Stimulated activated CD8-positive, alpha-beta memory T cell treated with anti-CD3 and anti-CD28 coated beads, Interleukin-7, amount 100 ng/mL, for 4 hours (primary cell): ENCODE results near the gene HHAT.
A peak's percentile ranks its signal among the peaks of the same experiment; 100 is the strongest.

Experiments used
- DNase-seq, 2 donors: peaks; one replicate each; pipeline ENCODE4 v3.0.0-alpha.2; 2020; ENCODE audit warnings: low read depth in 2 of 2

Gene HHAT

DNA sequence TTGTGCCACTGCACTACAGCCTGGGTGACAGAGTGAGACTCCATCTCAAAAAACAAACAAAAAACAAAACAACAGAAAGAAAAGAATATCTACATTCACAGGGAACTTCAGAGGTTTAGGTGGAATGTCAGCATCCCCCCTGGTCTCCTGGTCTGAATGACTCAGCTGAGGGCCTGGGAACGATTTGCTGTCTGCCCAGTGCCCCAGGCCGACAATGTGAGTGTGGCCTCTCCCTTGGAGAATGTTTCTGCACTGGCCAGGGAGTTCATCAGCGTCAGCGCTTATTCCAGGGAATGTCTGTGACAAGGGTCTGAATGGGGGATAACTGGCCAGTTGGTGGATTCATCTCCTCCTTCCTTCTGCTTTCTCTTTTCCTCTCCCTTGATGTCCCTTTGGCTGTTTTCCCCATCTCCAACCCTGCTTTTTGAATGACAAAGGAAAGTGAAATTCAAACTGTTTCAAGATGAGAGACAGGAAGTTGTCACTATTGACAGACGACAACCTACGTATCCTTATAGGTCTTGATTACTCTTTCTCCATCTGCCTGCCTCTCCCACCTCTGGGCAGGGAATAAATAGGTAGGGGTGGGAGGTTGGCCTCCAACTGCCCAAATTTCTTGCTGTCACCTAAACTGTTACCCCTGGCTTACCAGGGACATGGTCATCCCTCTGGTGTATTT lies 213.1 kb downstream of the HHAT start:
- no peak for DNase-seq

- no peak for DNase-seq
These were observed 223.2 kb downstream of the HHAT start for GRCh38 chr1:210551899-210552298.

- no peak for DNase-seq
These were observed 225.0 kb downstream of the HHAT start for GRCh38 chr1:210553711-210554110.

- no peak for DNase-seq
These were observed 225.7 kb downstream of the HHAT start for GRCh38 chr1:210554382-210554781.

GRCh38 chr1:210556475-210556874 lies 227.8 kb downstream of the HHAT start:
- DNase-seq, result no peak

DNA sequence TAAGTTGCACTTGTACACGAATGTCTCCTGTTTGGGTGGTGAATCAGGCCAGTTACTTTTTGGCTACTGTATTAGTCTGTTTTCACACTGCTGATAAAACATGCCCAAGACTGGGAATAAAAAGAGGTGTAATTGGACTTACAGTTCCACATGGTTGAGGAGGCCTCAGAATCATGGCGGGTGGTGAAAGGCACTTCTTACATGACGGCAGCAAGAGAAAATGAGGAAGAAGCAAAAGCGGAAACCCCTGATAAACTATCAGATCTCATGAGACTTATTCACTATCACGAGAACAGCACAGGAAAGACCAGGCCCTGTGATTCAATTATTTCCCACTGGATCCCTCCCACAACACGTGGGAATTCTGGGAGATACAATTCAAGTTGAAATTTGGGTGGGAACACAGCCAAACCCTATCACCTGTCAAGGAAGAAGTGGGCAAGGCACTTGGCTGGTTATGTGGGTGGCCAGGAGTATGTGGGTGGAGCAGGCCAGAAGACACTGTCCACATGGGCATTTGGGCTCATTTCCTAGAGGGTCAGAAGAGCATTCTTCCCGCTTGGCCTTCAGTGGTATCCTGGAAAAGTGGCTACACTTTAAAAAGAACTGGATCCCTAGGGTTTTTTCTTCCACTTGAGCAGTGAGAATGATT lies 228.8 kb downstream of the HHAT start:
- no peak for DNase-seq

DNA sequence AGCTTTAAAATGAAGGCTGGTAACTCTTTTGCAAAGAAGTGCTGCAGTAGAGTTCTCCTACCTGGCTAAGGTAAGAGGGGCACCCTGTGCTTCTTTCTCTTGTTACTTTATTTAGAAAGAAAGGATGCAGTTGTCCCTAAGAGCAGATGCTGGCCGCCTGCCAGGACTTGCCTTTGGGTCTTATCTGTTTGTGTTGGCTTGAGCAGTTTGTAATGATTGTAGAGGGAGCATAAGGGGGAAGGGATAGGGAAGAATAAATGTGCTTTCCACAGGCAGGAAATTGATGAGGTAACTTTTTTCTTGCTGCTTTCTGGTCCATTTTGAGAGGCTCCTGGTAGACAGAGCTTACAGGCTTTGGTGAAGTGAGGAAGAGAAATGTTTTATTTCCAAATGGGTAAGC lies 229.6 kb downstream of the HHAT start:
- no peak for DNase-seq

DNA sequence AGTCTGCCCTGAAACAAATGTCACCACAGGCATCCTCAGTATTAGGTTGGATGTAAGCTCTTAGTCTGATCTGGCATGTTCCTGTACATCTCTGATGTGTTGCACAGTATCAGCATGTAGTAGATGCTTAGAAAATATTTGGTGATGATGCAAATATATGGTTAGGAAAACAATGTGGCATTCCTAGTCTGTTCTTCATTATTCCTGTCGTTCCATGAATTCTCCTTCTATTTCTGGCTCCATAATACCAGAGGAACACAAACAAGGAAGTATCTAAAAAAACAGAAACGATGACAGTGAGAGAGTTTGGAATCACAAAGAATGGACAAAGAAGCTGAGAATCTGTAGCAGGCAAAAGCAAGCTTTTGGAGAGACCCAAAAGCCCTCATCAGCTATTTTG lies 236.6 kb downstream of the HHAT start:
- no peak for DNase-seq

DNA sequence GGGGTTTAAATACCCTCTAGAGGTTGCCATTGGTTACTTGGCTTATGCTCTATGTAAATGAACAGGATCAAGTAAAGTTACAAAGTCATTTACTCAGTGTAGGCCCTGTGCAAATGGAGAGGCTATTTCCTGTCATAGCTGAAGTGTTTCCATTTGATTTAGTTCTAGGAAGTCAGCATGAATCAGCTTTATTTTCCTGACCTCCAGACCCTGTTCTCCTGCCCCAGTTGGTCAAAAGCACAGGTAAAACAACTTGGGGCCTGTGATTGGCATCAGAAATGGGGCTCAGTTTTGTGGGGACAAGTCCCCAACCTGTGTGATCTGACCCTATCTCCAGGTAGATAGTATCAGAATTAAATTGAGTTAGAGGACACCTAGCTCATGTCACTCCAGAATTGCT lies 239.9 kb downstream of the HHAT start:
- no peak for DNase-seq

DNA sequence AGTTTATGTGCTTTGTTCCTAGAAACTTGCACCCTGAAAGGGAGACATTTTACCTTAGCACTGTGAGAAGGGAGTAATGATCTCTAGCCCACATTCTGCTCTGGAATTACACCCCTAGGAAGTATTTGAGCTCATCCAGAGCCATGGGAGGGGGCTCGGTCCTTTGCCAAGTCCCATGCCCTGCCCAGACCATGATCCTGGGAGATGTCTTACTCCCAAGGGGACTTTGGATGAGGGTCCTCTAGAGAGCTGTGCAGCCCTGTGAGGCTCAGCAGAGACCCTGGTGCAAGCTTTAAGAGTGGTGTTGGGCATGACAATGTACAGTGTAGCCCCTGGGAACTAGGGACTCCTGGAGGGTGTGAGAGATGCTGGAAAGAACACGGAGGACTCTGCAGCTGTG lies 241.4 kb downstream of the HHAT start:
- DNase-seq, result no peak

GRCh38 chr1:210571356-210572284 lies 242.9 kb downstream of the HHAT start:
- DNase-seq, result no peak

DNA sequence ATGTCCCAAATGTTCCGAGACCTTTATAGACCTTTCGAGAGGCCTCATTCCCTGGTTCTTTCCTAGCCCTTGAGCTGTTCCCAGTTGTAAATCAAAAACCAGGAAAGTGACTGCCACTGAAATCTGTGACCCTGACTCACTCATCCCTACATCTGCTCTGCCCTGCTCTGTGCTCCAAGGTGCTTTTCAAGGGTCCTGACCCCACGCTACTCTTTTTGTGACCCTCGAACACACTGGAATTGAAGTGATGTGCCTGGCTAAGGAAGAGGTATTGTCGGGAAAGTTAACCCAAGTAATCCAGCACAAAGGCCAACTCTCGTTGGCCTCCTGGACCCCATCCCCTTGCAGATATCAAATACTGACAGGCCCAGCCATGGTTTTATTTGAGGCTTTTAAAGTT lies 244.4 kb downstream of the HHAT start:
- DNase-seq, result no peak

- no peak for DNase-seq
These were observed 253.7 kb downstream of the HHAT start for GRCh38 chr1:210582205-210582970.

DNA sequence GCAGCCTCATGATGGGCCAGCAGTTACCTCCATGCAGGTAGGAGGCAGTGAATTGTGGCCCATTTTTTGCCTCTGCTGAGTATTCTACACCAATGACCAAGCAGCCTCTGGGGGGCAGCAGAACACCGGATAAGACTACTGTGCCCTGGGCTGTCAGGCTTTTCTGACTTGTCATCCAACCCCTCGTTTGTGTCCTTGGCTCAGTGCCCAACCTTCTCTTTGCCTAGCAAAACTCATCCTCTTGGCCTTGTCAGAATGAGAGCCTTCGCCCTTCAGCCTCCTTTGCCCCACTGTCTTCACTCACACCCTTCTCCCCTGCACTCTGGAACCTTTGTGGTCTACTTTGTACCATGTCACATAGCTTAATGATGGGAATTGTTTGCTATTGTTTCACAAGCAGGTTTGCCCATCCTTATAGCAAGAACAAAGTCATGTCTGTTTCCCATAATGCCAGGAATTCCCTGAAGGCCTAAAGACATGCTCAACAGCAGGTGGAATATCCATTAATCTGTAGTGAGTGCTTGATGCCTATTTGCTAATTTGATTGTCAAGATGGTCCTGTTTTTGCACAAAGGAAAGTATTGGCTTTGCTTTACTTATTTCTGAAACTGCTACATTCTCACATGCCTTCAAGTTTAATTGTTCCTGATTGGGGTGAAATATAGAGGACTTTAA lies 255.9 kb downstream of the HHAT start:
- DNase-seq, result peak; percentile 21 to 29

DNA sequence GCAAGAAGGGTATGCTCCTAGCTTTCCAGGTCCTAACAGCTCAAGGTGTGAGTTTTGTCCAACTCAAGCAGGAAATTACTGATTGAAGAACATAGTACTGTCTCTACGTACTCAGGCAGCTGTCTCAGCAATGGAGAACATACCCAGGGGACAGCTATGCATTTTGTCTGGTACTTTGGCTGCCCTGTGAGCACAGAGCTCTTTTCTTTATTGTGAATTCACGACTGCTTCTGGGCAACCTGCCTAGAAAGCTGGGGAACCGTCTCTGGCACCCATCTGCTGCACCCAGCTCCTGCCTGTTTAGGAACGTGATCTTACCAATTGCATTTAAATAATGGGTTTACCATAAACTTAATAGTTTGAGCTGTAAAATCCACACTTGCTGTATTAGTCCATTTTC lies 258.1 kb downstream of the HHAT start:
- DNase-seq, result no peak

- DNase-seq, result no peak
These were observed 258.9 kb downstream of the HHAT start for GRCh38 chr1:210587566-210587965.

DNA sequence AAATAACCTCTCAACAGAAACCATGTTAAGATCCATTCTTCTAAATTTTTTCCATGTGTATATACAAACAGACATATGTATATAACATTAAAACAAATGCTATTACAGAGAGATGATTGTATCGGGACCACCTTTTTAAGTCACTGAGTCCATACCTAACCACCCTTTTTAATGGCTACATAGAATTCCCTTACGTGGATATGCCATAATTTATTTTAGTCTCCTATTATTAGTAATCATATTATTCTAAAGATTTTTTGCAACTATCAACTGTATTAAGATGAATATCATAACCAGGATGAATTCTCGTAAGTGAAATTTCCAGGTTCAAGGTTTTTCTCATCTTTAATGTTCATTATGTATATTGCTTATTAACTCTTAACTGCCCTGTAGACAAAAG lies 259.7 kb downstream of the HHAT start:
- DNase-seq, result no peak

GRCh38 chr1:210588946-210589345 lies 260.2 kb downstream of the HHAT start:
- no peak for DNase-seq

DNA sequence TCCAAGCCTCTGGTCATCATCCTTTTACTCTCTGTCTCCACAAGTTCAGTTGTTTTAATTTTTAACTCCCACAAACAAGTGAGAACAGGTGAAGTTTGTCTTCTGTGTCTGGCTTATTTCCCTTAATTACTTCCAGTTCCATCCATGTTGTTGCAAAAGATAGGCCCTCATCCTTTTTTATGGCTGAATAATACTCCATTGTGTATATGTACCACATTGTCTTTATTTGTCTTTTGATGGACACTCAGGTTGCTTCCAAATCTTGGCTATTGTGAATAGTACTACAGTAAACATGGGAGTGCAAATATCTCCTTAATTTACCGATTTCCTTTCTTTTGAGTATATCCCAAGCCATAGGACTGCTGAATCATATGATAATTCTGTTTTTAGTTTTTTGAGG lies 262.5 kb downstream of the HHAT start:
- DNase-seq, result no peak

DNA sequence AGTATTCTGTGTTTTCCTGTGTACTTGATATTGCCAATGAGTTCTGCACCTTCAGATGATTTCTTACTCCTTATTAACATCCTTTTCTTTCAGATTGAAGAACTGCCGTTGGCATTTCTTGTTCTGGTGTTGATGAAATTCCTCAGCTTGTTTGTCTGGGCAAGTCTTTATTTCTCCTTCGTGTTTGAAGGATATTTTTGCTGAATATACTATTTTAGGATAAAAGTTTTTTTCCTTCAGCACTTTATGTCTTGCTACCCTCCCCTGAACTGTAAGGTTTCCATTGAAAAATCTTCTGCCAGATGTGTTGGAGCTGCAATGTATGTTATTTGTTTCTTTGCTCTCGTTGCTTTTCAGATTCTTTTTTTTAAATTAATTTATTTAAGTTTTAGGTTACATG lies 265.9 kb downstream of the HHAT start:
- DNase-seq, result no peak

GRCh38 chr1:210596641-210597040 lies 267.9 kb downstream of the HHAT start:
- DNase-seq, result no peak
